ENCODE results near the gene UBL4B.

- no peak for TF ChIP-seq CTCF (conservative IDR thresholded peaks at IDR 0.05; ENCODE audit: low read length)
- no peak for TF ChIP-seq EZH2phosphoT487 (IDR thresholded peaks at IDR 0.05; ENCODE audit: borderline replicate concordance, low read depth, low read length)
Observed at GRCh38 chr1:110161165-110161564, 48.9 kb downstream of the UBL4B start.

All from OCI-LY7 (cell line).